Esophagus muscularis mucosa (tissue), 4 donors: ENCODE data around the gene CEBPZOS. TPM values are rescaled to one million over a fixed set of nuclear protein-coding genes. Genes with fewer than 3 reads are reported as not detected.

Experiments
- DNase-seq: peaks from one replicate; pipeline ENCODE4 v3.0.0-alpha.2; 2017; ENCODE audit errors: extremely low spot score
- H3K27ac ChIP-seq, 4 donors: fragments of 200-600 bp; sonication (generic); replicated peaks in 1 of 4; 1 replicate in 3 of 4; 2 replicates in 1 of 4; pipeline ENCODE4 v1.5.1; 2016 to 2019; ENCODE audit warnings: mild to moderate bottlenecking in 1 of 4
- H3K27me3 ChIP-seq, 4 donors: fragments of 200-600 bp; sonication (generic); one replicate each; pipeline versions ENCODE4 v1.5.1 to v1.6.0; 2016 to 2019
- H3K36me3 ChIP-seq, 4 donors: fragments of 200-600 bp; sonication (generic); one replicate each; pipeline ENCODE4 v1.5.1; 2016 to 2019
- H3K4me1 ChIP-seq, 4 donors: fragments of 200-600 bp; sonication (generic); one replicate each; pipeline ENCODE4 v1.5.1; 2016 to 2019
- H3K4me3 ChIP-seq, 4 donors: fragments of 200-600 bp; sonication (generic); 1 replicate in 2 of 4; 2 replicates in 2 of 4; pipeline ENCODE4 v1.5.1; 2016 to 2019; ENCODE audit warnings: mild to moderate bottlenecking in 4 of 4, moderate library complexity in 1 of 4
- H3K9me3 ChIP-seq, 4 donors: fragments of 200-600 bp; sonication (generic); 1 replicate in 3 of 4; 2 replicates in 1 of 4; pipeline ENCODE4 v1.5.1; 2016 to 2019
- CTCF ChIP-seq, 3 experiments: fragments of 200-600 bp in 2 of 3; fragments of 450-650 bp in 1 of 3; sonication (generic) in 2 of 3; IDR thresholded peaks; one replicate each; pipeline ENCODE4 v1.5.1; 2017 to 2019; ENCODE audit warnings: antibody characterized with exemption in 3 of 3, mild to moderate bottlenecking in 2 of 3, moderate library complexity in 1 of 3
- EP300 ChIP-seq: sonication (generic); formaldehyde crosslinking; IDR thresholded peaks from one replicate; pipeline ENCODE4 v1.6.1; 2017; ENCODE audit warnings: antibody characterized with exemption
- POLR2A ChIP-seq: fragments of 450-650 bp; IDR thresholded peaks from one replicate; pipeline ENCODE4 v1.6.1; 2017; ENCODE audit warnings: antibody characterized with exemption, moderate library complexity, mild to moderate bottlenecking, low read depth
- POLR2AphosphoS5 ChIP-seq, 2 donors: sonication (generic); formaldehyde crosslinking; IDR thresholded peaks; one replicate each; pipeline ENCODE4 v1.6.1; 2017; ENCODE audit warnings: antibody characterized with exemption in 2 of 2
- WGBS: methylation state at CpG from one replicate; pipeline ENCODE4 v1.1.5; 2018; 5-methylcytosine and 5-hydroxymethylcytosine counted together
- intact Hi-C: fragments of 100-400 bp; cut with DNase I; formaldehyde crosslinking; loops from one replicate; pipeline ENCODE4 v1.15.1; 2023
- total RNA-seq, 4 donors: library from RNA; depleted of rRNA; stranded (reverse); fragments of >200 nt; gene quantifications; one replicate each; pipeline versions ENCODE4 v1.1.0 to v1.2.1, GENCODE V29; 2016

CEBPZOS gene
- total RNA-seq, 4 donors from 2014 or later = 25.2 to 31.6 (median 28.2) TPM

- Histone ChIP-seq H3K27me3 (no peaks in the 10 kb centered on the region), H3K36me3 (no peaks in the 10 kb centered on the region), H3K4me1 (no peaks in the 10 kb centered on the region), H3K9me3 (no peaks in the 10 kb centered on the region), H3K27ac (no peak overlapping the region), H3K4me3 (no peak overlapping the region)
- no peak for DNase-seq
- intact Hi-C loops = no loop called here
- TF ChIP-seq EP300 (no peak), POLR2AphosphoS5 (IDR thresholded peaks at IDR 0.05) (no peak), POLR2A (no peak), CTCF (IDR thresholded peaks at IDR 0.05) (no peak)
- 92% methylated on average over 3 of the region's 3 CpGs for WGBS
These were observed 28.6 kb upstream of the CEBPZOS start for GRCh38 chr2:37167636-37168180.

- Histone ChIP-seq H3K9me3 (no peaks in the 10 kb centered on the region), H3K4me1 (no peaks in the 10 kb centered on the region), H3K36me3 (no peaks in the 10 kb centered on the region), H3K27me3 (no peaks in the 10 kb centered on the region), H3K27ac (no peak overlapping the region), H3K4me3 (no peak overlapping the region)
- intact Hi-C loops = no loop called here
- no peak for TF ChIP-seq POLR2AphosphoS5 (IDR thresholded peaks at IDR 0.05)
- TF ChIP-seq POLR2A = no peak
- TF ChIP-seq EP300 = no peak
- peak; percentile 45 to 65 (median 49) for TF ChIP-seq CTCF (IDR thresholded peaks at IDR 0.05)
- no peak for DNase-seq
- 54% methylated on average over 17 of the region's 17 CpGs for WGBS
These were observed 27.9 kb upstream of the CEBPZOS start for GRCh38 chr2:37168217-37168981.

- Histone ChIP-seq H3K27me3 (no peaks in the 10 kb centered on the region), H3K4me1 (no peaks in the 10 kb centered on the region), H3K4me3 (no peak overlapping the region), H3K36me3 (no peaks in the 10 kb centered on the region), H3K9me3 (no peaks in the 10 kb centered on the region), H3K27ac (no peak overlapping the region)
- no peak for DNase-seq
- intact Hi-C loops = no loop called here
- no peak for TF ChIP-seq POLR2AphosphoS5 (IDR thresholded peaks at IDR 0.05)
- no peak for TF ChIP-seq POLR2A
- TF ChIP-seq CTCF (IDR thresholded peaks at IDR 0.05) = no peak
- TF ChIP-seq EP300 = no peak
These were observed 24.7 kb upstream of the CEBPZOS start for GRCh38 chr2:37171624-37171950.

- H3K27ac ChIP-seq = no peak overlapping the region
- DNase-seq = peak; percentile 78
- no peaks in the 10 kb centered on the region for H3K9me3 ChIP-seq
- intact Hi-C loops = no loop called here
- no peaks in the 10 kb centered on the region for H3K36me3 ChIP-seq
- 76% methylated on average over 1 of the region's 1 CpG for WGBS
- TF ChIP-seq EP300 (no peak), POLR2A (no peak), POLR2AphosphoS5 (IDR thresholded peaks at IDR 0.05) (no peak), CTCF (IDR thresholded peaks at IDR 0.05) (no peak)
- no peaks in the 10 kb centered on the region for H3K27me3 ChIP-seq
- H3K4me3 ChIP-seq = no peak overlapping the region
- H3K4me1 ChIP-seq = no peaks in the 10 kb centered on the region
These were observed 22.6 kb upstream of the CEBPZOS start for GRCh38 chr2:37173741-37174140.
